Measurements from ENCODE around the gene PTPRC. TPM values are rescaled to one million over a fixed set of nuclear protein-coding genes. Genes with fewer than 3 reads are reported as not detected.

Gene PTPRC
- total RNA-seq, 1 donor from 2014 or later: not detected

DNA sequence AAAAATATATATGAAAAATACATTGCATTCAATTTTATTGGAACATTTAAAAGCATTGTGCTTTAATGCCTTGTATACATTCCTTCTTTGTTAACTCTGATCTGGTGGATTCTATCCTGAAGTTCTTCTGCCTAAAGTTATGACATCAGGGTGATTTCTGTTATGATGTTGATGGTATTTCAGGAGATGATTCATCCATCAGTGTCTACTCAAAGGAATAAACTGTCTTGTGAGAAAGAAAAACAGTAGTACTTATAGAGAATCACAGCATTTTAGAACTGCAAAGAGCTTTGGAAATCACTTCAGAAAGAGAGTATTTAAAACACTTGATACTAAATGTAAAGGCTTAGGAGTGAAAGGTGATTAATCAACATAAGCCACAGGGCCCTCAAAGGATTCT, 155.7 kb downstream of the PTPRC start:
- no peak for DNase-seq (ENCODE audit: extremely low read depth, low read depth, low spot score)

DNA sequence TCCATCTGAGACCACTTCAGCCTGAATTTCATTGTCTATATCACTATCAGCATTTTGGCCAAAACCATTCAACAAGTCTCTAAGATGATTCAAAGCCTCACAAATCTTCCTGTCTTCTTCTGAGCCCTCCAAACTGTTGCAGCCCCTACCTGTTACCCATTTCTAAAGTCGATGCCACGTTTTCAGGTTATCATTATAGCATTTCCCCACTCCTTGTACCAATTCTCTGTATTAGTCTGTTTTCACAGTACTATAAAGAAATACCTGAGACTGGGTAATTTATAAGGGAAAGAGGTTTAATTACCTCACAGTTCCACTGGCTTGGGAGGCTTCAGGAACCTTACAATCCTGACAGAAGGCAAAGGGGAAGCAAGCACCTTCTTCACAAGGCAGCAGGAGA, 158.8 kb downstream of the PTPRC start:
- no peak for DNase-seq (ENCODE audit: extremely low read depth, low read depth, low spot score)

DNA sequence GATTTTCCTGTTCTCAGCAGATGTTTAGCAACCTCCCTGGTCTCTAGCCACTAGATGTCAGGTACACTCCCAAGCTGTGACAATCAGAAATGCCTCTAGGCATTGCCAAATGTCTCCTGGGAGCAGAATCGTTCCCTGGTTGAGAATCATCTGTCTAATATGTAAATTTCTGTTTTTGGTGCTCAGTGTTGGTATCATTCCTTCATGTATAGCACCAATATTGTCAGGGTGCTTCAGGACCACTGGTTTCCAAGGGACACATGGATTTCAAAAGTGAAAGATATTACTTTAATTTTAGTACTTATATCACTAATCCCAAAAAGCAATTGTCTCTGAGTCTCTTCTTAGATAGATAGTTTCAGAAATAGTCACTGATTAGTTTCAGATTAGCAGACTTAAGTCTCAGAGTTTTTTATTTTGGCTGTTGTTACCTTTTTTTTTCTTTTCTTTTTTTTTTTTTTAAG, 160.1 kb downstream of the PTPRC start:
- no peak for DNase-seq (ENCODE audit: extremely low read depth, low read depth, low spot score)

DNA sequence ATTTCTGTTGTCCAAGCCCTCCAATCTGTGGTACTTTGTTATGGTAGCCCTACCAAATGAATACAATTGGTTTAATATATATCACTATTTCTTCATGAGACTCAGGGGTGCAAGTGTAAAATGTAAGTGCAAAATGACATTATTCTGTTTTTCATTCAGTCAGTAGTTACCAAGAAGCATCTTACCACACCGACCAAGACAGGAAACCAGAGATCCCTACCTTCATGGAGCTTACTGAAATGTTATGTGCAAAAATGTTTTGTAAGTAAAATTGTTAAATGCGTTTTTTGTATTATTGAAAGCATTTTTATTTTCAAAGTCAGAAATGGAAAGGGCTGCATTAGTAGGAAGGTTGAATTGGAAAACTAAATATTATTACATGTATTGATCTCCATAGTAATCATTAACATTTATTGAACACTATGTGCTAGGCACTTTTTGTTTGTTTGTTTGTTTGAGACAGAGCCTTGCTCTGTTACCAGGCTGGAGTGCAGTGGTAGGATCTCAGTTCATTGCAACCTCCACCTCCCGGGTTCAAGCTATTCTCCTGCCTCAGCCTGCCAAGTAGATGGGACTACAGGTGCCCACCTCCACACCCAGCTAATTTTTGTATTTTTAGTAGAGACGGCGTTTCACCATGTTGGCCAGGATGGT, 166.8 kb downstream of the PTPRC start:
- no peak for DNase-seq (ENCODE audit: extremely low read depth, low read depth, low spot score)

DNA sequence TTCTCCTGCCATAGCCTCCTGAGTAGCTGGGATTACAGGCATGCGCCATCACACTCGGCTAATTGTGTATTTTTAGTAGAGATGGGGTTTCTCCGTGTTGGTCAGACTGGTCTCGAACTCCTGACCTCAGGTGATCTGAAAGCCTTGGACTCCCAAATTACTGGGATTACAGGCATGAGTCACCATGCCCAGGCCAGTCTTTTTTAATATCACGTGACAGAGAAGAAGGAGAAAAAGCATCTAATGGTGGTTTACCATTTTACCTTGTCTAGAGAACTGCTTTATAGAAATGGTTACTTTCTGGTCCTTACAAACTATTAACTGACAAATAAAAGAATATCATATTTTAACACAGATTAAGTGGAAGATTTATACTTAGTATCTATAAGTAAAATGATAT, 168.0 kb downstream of the PTPRC start:
- no peak for DNase-seq (ENCODE audit: extremely low read depth, low read depth, low spot score)

Other genes with a start within 250 kb of the PTPRC start
- not detected in 2 replicates for gene ATP6V1G3, start 98.4 kb upstream of the PTPRC start, total RNA-seq